ENCODE data around the gene HTR3A.

Gene HTR3A

GRCh38 chr11:114019574-114019973, 44.7 kb downstream of the HTR3A start:
- H3K4me3 Mint-ChIP-seq: no peak overlapping the region
- peaks cover 2% of the 10 kb centered on the region for H3K27me3 Mint-ChIP-seq
- no peaks in the 10 kb centered on the region for H3K9me3 Mint-ChIP-seq (ENCODE audit: low read depth)
- no peaks in the 10 kb centered on the region for H3K36me3 Mint-ChIP-seq
- H3K27ac Mint-ChIP-seq: no peak overlapping the region
- no peaks in the 10 kb centered on the region for H3K4me1 Mint-ChIP-seq (ENCODE audit: low read depth)

- Mint-ChIP-seq H3K9me3 (ENCODE audit: low read depth) (no peaks in the 10 kb centered on the region), H3K36me3 (no peaks in the 10 kb centered on the region), H3K27ac (no peak overlapping the region), H3K4me1 (ENCODE audit: low read depth) (no peaks in the 10 kb centered on the region), H3K27me3 (peaks cover 2% of the 10 kb centered on the region), H3K4me3 (no peak overlapping the region)
Observed at GRCh38 chr11:114025329-114025907, 50.5 kb downstream of the HTR3A start.

- Mint-ChIP-seq H3K4me3 (no peak overlapping the region), H3K27ac (no peak overlapping the region), H3K4me1 (ENCODE audit: low read depth) (no peaks in the 10 kb centered on the region), H3K27me3 (peaks cover 2% of the 10 kb centered on the region), H3K9me3 (ENCODE audit: low read depth) (no peaks in the 10 kb centered on the region), H3K36me3 (no peaks in the 10 kb centered on the region)
Observed at GRCh38 chr11:114026355-114026754, 51.4 kb downstream of the HTR3A start.

- no peaks in the 10 kb centered on the region for H3K36me3 Mint-ChIP-seq
- H3K27me3 Mint-ChIP-seq: peaks cover 2% of the 10 kb centered on the region
- H3K4me3 Mint-ChIP-seq: no peak overlapping the region
- H3K4me1 Mint-ChIP-seq (ENCODE audit: low read depth): no peaks in the 10 kb centered on the region
- no peaks in the 10 kb centered on the region for H3K9me3 Mint-ChIP-seq (ENCODE audit: low read depth)
- H3K27ac Mint-ChIP-seq: no peak overlapping the region
Observed at GRCh38 chr11:114027391-114027790, 52.5 kb downstream of the HTR3A start.

GRCh38 chr11:114027926-114028325, 53.0 kb downstream of the HTR3A start:
- no peaks in the 10 kb centered on the region for H3K9me3 Mint-ChIP-seq (ENCODE audit: low read depth)
- no peaks in the 10 kb centered on the region for H3K4me1 Mint-ChIP-seq (ENCODE audit: low read depth)
- H3K36me3 Mint-ChIP-seq: no peaks in the 10 kb centered on the region
- no peak overlapping the region for H3K27ac Mint-ChIP-seq
- H3K27me3 Mint-ChIP-seq: peaks cover 2% of the 10 kb centered on the region
- H3K4me3 Mint-ChIP-seq: no peak overlapping the region

GRCh38 chr11:114031246-114031966, 56.5 kb downstream of the HTR3A start:
- peaks cover 4% of the 10 kb centered on the region for H3K27me3 Mint-ChIP-seq
- H3K36me3 Mint-ChIP-seq: no peaks in the 10 kb centered on the region
- H3K27ac Mint-ChIP-seq: no peak overlapping the region
- no peaks in the 10 kb centered on the region for H3K9me3 Mint-ChIP-seq (ENCODE audit: low read depth)
- H3K4me3 Mint-ChIP-seq: no peak overlapping the region
- H3K4me1 Mint-ChIP-seq (ENCODE audit: low read depth): peaks cover under 1% of the 10 kb centered on the region

- no peak overlapping the region for H3K27ac Mint-ChIP-seq
- H3K4me3 Mint-ChIP-seq: no peak overlapping the region
- H3K27me3 Mint-ChIP-seq: peaks cover 4% of the 10 kb centered on the region
- no peaks in the 10 kb centered on the region for H3K9me3 Mint-ChIP-seq (ENCODE audit: low read depth)
- no peaks in the 10 kb centered on the region for H3K36me3 Mint-ChIP-seq
- peaks cover 4% of the 10 kb centered on the region for H3K4me1 Mint-ChIP-seq (ENCODE audit: low read depth)
Observed at GRCh38 chr11:114031967-114032320, 57.0 kb downstream of the HTR3A start.

GRCh38 chr11:114033066-114033465, 58.2 kb downstream of the HTR3A start:
- Mint-ChIP-seq H3K27me3 (peaks cover 4% of the 10 kb centered on the region), H3K9me3 (ENCODE audit: low read depth) (no peaks in the 10 kb centered on the region), H3K27ac (no peak overlapping the region), H3K4me3 (no peak overlapping the region), H3K36me3 (no peaks in the 10 kb centered on the region), H3K4me1 (ENCODE audit: low read depth) (peaks cover 4% of the 10 kb centered on the region)

- Mint-ChIP-seq H3K36me3 (no peaks in the 10 kb centered on the region), H3K4me1 (ENCODE audit: low read depth) (peaks cover 4% of the 10 kb centered on the region), H3K4me3 (no peak overlapping the region), H3K27ac (no peak overlapping the region), H3K27me3 (peaks cover 4% of the 10 kb centered on the region), H3K9me3 (ENCODE audit: low read depth) (no peaks in the 10 kb centered on the region)
Observed at GRCh38 chr11:114033572-114033971, 58.7 kb downstream of the HTR3A start.

GRCh38 chr11:114034956-114035355, 60.0 kb downstream of the HTR3A start:
- H3K27me3 Mint-ChIP-seq: peaks cover 3% of the 10 kb centered on the region
- H3K4me3 Mint-ChIP-seq: no peak overlapping the region
- H3K36me3 Mint-ChIP-seq: no peaks in the 10 kb centered on the region
- peaks cover 4% of the 10 kb centered on the region for H3K4me1 Mint-ChIP-seq (ENCODE audit: low read depth)
- H3K9me3 Mint-ChIP-seq (ENCODE audit: low read depth): no peaks in the 10 kb centered on the region
- H3K27ac Mint-ChIP-seq: no peak overlapping the region

GRCh38 chr11:114036147-114036811, 61.4 kb downstream of the HTR3A start:
- Mint-ChIP-seq H3K36me3 (no peaks in the 10 kb centered on the region), H3K4me1 (ENCODE audit: low read depth) (peaks cover 4% of the 10 kb centered on the region), H3K27ac (no peak overlapping the region), H3K9me3 (ENCODE audit: low read depth) (no peaks in the 10 kb centered on the region), H3K4me3 (no peak overlapping the region), H3K27me3 (peaks cover 2% of the 10 kb centered on the region)

GRCh38 chr11:114036958-114037357, 62.0 kb downstream of the HTR3A start:
- Mint-ChIP-seq H3K4me1 (ENCODE audit: low read depth) (peaks cover 4% of the 10 kb centered on the region), H3K4me3 (no peak overlapping the region)

GRCh38 chr11:114039551-114039950, 64.6 kb downstream of the HTR3A start:
- Mint-ChIP-seq H3K4me1 (ENCODE audit: low read depth) (peaks cover 9% of the 10 kb centered on the region), H3K36me3 (no peaks in the 10 kb centered on the region), H3K4me3 (no peak overlapping the region), H3K27me3 (peaks cover 2% of the 10 kb centered on the region), H3K27ac (no peak overlapping the region), H3K9me3 (ENCODE audit: low read depth) (no peaks in the 10 kb centered on the region)

More at GRCh38 chr11:114036958-114037357, 62.0 kb downstream of the HTR3A start:
- Mint-ChIP-seq H3K9me3 (ENCODE audit: low read depth) (no peaks in the 10 kb centered on the region), H3K36me3 (no peaks in the 10 kb centered on the region), H3K27me3 (peaks cover 2% of the 10 kb centered on the region), H3K27ac (no peak overlapping the region)
